Measurements from ENCODE around the gene SLC40A1.

DNA sequence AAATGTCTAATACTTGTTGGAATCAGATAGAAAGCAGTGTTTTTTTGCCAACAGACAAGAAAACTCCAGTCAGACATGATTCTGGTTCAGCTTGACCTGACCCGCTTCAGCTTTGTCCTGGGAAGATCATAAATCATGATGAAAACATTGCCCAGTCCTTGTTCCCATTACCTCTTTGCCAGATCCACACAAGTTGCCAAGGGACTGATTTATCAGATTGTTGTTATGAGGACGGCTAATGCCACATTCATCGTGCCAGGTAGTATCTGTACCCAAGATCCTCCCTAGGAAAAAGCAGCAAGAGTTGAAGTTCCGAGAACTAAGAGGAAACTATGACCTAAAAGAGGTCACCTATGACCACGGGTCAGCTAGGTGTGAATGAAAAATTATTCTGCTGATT is 39.0 kb downstream of the SLC40A1 start:
- TF ChIP-seq CTCF (IDR thresholded peaks at IDR 0.05) (no peak), EZH2 (IDR thresholded peaks at IDR 0.05) (no peak)
